ENCODE results near the gene CLDN5. TPM values are rescaled to one million over a fixed set of nuclear protein-coding genes. Genes with fewer than 3 reads are reported as not detected.

CLDN5 gene
- total RNA-seq, 4 donors from 2014 or later = 67.6 to 367 (median 162) TPM

- ATAC-seq (ENCODE audit: low FRiP score) = no peak
- TF ChIP-seq CTCF (IDR thresholded peaks at IDR 0.05) = no peak
- no peak for DNase-seq (ENCODE audit: low spot score)
Measured at GRCh38 chr22:19526702-19527111, 2.5 kb upstream of the CLDN5 start.

GRCh38 chr22:19526076-19526701, 2.0 kb upstream of the CLDN5 start:
- TF ChIP-seq CTCF (IDR thresholded peaks at IDR 0.05) = no peak
- ATAC-seq (ENCODE audit: low FRiP score) = no peak
- no peak for DNase-seq (ENCODE audit: low spot score)

GRCh38 chr22:19525666-19526065, 1.5 kb upstream of the CLDN5 start:
- ATAC-seq (ENCODE audit: low FRiP score) (no peak), DNase-seq (ENCODE audit: low spot score) (no peak)
- no peak for TF ChIP-seq CTCF (IDR thresholded peaks at IDR 0.05)

- no peak for TF ChIP-seq CTCF (IDR thresholded peaks at IDR 0.05)
- ATAC-seq (ENCODE audit: low FRiP score) (no peak), DNase-seq (ENCODE audit: low spot score) (no peak)
Measured at GRCh38 chr22:19525116-19525660, 978 bp upstream of the CLDN5 start.

GRCh38 chr22:19523240-19524169, 705 bp downstream of the CLDN5 start:
- DNase-seq (ENCODE audit: low spot score) = no peak
- no peak for TF ChIP-seq CTCF (IDR thresholded peaks at IDR 0.05)
- ATAC-seq (ENCODE audit: low FRiP score) = no peak

GRCh38 chr22:19522881-19523239, 1.4 kb downstream of the CLDN5 start:
- DNase-seq (ENCODE audit: low spot score) = no peak
- no peak for TF ChIP-seq CTCF (IDR thresholded peaks at IDR 0.05)
- no peak for ATAC-seq (ENCODE audit: low FRiP score)

Measured in omental fat pad (tissue), 4 donors.